ENCODE measurements around the gene MARK1.

DNA sequence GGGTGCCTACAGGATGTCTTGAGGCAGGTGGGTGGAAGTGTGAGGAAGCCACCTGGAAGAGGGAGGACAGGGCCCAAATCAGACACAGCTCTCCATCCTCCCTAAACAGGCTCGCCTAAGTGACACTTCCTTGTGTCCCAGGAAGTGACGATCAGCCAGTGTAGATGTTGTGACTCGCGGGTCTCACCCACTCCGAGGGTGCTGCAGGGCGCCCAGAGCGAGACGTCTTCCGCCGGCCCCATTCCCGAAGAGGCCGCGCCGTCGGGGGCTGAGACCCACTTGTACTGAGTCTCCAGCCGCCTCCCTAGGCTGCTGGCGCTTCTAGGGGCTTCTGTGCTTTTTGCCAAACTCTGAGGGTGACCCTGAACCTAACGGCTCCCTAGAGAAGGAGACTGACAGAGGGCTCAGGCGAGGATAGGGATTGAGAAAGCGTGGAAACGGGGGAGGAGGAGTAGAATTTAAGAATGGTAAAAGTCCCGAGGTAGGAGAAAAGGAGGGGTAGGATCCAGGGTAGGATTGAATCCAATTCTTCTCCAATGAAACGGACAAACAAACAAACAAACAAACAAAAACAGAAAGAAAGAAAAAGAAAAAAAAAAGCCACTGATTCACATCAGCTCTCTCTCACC, 543 bp upstream of the MARK1 start:
- TF ChIP-seq, protein P1, sequence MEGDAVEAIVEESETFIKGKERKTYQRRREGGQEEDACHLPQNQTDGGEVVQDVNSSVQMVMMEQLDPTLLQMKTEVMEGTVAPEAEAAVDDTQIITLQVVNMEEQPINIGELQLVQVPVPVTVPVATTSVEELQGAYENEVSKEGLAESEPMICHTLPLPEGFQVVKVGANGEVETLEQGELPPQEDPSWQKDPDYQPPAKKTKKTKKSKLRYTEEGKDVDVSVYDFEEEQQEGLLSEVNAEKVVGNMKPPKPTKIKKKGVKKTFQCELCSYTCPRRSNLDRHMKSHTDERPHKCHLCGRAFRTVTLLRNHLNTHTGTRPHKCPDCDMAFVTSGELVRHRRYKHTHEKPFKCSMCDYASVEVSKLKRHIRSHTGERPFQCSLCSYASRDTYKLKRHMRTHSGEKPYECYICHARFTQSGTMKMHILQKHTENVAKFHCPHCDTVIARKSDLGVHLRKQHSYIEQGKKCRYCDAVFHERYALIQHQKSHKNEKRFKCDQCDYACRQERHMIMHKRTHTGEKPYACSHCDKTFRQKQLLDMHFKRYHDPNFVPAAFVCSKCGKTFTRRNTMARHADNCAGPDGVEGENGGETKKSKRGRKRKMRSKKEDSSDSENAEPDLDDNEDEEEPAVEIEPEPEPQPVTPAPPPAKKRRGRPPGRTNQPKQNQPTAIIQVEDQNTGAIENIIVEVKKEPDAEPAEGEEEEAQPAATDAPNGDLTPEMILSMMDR (IDR thresholded peaks at IDR 0.05), result no peak
- TF ChIP-seq FOXJ3 (CRISPR knock-in tag; IDR thresholded peaks at IDR 0.05) (no peak), RFX5 (IDR thresholded peaks at IDR 0.05; ENCODE audit: low read length) (no peak), NFIC (IDR thresholded peaks at IDR 0.05; ENCODE audit: borderline replicate concordance) (no peak), POLR2AphosphoS5 (IDR thresholded peaks at IDR 0.05; ENCODE audit: low read depth, low read length) (no peak), MEF2A (IDR thresholded peaks at IDR 0.05; ENCODE audit: borderline replicate concordance, low read depth) (no peak), SMC3 (IDR thresholded peaks at IDR 0.05; ENCODE audit: low read depth, low read length) (no peak), EP300 (IDR thresholded peaks at IDR 0.05; ENCODE audit: borderline replicate concordance in 1 of 2, low read depth in 1 of 2, low read length in 1 of 2) (no peak), TAF1 (IDR thresholded peaks at IDR 0.05; ENCODE audit: borderline replicate concordance, low read depth, low read length) (no peak), PBX3 (IDR thresholded peaks at IDR 0.05) (no peak), RAD21 (IDR thresholded peaks at IDR 0.05; ENCODE audit: low read length) (no peak), RXRA (IDR thresholded peaks at IDR 0.05; ENCODE audit: borderline replicate concordance, low read depth) (no peak), MAX (IDR thresholded peaks at IDR 0.05; ENCODE audit: low read depth) (no peak), TEAD4 (IDR thresholded peaks at IDR 0.05; ENCODE audit: borderline replicate concordance, insufficient read depth) (no peak)

Measured in SK-N-SH (cell line).